GM21528 (cell line): Measurements from ENCODE around the gene ZBTB46.

Experiments used
- ATAC-seq: cut with Tn5 transposase; IDR thresholded peaks from one replicate; pipeline ENCODE4 v1.9.1; 2021; ENCODE audit warnings: mild to moderate bottlenecking, moderate library complexity; ENCODE audit not compliant: unreplicated experiment, low FRiP score

ZBTB46 gene

DNA sequence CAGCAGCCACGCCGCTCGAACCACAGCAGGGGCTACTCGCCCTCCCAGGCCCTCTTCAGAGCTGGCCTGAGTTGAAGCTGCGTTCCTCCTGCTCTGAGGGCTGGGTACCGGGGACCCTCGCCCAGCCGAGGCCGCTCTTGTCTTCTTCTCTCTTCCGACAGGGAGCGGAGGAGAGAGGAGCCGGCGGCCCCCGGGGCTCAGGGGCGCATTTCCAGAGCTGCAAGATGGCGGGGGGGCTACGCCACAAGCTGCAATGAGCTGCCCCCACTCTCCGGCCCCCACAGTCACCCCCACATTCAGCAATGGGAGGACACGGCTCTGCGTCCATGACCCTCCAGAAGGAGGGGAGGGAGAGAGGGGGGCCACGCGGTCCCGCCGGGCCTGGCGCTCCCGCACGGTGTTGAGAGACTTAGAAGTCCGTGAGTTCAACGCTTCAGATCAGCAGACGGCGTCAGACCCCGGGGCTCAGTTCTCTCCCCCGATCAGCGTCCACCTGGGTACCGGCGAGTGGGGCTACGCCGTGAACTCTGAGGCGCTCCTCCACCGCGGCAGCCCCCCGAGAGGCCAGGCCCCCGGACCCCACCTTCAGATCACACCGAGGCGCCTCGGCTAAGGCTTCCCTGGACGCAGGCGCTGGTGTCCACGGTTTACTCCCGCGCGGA is 59.9 kb downstream of the ZBTB46 start:
- ATAC-seq: no peak

DNA sequence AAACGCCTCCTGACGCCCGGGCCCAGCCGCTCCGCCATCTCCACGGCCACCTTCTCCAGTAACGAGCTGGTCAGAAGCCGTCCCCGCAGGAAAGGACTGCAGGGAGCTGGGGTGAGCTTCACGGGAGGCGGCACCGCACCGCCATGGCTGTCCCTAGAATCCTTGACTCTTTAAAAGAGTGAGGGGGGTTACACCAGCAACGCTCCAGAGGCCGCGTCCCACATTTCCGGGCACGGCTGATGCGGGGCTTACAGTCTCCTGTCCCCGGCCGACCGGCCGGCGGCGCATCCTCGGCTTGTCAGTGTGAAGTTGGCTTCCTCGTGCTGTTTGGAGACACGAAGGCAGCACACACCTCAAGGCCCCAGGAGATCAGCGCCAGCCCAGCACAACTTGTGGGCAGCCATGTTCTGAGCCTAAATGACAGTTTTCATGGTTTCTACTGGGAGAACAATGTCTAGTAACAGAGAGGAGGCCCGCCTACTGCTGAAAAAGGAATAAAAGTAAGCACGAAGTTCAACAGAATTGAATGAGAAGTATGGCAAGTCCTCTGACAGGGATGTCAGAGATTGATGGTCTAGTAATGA is 61.1 kb downstream of the ZBTB46 start:
- no peak for ATAC-seq

DNA sequence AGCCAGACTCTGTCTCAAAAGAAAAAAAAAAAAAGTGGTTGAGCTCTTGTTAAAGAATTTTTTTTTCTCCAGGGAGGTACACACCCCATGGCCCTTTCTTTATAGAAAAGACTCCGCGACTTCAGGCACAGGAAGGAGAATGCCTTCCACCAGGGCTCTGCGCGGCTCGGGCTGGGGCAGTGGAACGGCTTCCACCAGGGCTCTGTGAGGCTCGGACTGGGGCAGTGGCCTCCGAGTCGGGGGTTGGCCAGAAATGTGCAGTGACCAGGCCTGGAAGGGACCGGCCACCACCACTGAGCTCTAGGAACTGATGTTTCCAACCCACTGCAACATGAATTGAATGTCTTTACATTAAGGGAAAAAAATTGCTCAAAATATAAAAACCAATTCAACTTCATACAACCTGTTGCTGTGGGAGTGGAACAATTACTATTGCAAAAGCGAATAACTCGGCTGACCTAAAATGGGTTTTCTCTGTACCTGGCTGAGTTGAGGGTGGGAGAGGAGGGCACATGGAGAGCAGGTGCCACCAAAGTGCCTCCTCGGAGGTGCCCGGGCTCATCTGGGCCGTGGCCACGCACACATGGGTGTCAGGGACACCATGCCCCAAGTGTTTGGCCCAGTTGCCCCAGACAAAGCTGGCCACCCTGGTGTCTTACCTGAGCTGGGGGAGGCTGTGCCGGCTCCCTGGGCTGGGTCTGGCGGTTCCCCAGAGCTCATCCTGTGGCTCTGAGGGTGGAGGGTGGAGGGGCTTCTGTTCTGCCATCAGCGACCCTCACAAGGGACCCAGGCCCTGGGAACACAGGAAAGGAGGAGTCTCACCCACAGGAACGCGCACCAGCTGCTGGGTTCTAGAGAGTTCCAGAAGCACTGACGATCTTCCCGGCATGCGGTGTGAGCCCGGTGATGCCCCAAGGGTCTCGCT is 62.2 kb downstream of the ZBTB46 start:
- no peak for ATAC-seq

DNA sequence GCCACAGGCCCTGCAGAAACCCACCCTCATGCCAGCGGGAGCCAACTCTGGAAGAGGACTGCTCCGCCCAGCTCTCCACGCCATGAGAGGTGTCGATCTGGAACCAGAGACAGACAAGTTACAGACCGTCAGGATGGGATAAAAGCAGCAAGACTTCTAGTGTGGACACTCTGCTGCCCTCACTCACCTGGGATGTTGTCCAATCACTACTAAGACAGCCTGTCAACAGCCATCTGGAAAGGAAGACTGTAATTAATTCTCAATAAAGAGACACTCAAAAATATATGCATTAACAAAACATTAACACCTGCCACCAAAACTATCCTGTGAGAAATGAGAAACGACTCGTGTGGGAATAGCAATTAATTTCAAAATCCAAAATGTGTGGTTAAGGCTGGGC is 63.2 kb downstream of the ZBTB46 start:
- no peak for ATAC-seq

DNA sequence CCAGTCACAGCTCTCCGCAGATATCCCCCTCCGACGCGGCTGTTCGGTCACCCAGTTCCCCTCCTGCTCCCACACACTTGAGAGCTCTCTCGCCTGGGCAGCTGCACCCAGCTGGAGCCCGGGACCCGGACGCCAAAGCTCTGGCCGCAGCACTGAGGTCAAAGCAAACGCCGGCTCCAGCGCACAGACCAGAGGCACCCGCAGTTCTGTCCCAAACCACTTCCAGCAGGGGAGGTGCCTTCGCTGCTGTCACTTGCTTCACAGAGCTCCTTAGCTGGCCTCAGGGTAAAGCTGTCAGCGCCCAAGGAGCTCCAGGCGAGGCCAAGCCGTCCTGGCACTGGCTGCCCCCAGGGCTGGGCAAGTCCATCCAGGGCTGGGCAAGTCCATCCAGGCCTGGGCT is 63.6 kb downstream of the ZBTB46 start:
- ATAC-seq: no peak

DNA sequence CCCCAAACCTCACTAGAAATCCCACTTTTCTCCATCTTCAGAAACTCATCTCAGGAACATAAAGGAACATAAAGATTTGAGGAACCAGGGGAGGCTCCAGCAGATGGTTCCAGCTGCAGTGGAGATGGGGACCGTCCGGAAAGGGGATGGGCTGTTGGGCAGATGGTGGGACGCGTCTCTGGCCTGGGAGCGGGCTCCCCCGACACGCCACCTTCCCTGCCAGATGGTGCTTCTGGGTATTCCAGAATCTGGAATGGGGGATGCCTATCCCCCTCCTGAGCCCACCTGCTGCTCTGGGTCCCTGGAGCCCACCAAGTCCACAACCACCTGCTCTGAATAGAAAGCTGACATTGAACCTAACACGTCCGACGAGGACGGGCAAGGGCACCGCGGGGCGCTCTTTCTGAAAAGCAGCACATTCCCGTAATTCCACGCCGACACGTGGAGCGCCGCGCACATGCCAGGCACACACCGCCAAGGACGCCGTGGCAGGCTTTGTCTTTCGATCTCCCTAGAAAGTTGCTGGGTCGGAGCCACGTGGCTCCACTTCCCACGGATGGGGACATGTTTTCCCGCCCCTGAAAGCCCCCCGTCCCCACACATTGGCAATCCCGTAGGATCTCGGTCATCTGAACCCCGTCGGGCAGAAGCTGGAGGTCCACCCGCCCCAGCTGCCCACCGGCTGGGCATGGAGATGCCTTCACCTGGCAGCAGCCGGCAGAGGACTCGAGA is 64.2 kb downstream of the ZBTB46 start:
- no peak for ATAC-seq

DNA sequence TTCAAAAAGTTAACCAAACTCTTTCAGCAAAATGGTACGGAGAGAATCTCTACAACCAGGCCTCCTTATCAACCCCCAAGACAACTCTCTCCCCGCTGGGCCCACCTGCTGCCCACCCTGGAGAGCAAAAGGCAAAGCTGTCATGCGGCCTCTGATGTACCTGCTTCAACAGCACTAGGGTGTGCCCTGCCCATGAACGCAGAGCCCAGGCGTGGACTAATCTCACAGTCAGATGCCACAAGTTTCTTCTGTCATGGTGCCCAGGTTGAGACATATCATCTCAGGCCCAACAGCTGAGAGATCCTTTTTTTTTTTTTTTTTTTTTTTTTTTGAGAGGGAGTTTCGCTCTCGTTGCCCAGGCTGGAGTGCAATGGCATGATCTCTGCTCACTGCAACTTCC is 65.2 kb downstream of the ZBTB46 start:
- ATAC-seq: no peak

DNA sequence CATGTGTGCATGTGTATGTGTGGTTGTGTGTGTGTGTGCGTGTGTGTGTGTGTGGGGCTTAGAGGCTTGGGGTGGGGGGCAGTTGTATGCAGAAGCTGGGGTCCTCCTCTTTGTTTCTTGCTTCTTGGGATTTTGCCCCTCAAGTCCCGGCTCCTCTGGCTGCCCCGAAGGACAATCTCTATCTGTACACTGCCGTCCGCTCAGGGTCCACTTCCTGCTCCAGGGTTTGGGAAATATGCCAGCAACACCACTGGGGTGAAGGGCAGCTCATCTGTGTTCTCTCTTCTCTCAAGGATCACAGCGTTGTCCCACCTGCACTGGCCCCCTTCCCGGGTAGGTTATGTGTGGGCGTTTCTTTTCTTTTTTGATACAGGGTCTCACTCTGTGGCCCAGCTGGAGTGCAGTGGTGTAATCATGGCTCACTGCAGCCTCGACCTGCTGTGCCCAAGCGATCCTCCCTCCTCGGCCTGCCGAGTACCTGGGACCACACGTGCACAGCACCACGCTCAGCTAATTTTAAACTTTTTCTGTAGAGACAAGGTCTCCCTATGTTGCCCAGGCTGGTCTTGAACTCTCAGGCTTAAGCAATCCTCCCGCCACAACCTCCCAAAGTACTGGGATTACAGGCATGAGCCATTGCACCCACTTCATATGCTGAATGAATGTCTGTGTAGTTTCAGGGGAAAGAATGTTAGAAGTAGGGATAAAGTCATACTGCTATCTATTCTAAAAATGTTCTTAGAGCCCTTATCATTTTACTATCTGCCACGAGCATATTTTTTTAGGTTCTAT is 65.8 kb downstream of the ZBTB46 start:
- no peak for ATAC-seq

DNA sequence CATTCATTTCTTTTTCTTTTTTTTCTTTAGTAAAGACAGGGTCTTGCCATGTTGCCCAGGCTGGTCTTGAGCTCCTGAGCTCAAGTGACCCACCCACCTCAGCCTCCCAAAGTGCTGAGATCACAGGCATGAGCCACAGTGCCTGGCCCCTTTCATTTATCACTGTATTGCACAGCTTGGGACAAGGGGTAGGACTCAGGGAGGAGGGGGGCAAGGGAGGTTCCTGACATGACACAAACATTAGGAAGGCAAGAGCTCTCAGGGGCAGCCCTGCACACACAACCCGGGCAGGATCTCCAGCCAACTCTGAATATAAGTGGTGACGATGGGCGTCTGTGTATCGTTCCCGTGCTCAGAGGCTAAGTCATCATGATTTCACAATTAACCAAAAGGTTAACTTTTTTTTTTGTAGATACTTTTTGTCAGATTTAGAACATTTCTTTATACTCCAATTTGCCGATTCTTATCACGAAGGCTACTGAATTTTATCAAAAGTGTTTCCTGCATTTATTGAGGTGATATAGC is 71.6 kb downstream of the ZBTB46 start:
- no peak for ATAC-seq

DNA sequence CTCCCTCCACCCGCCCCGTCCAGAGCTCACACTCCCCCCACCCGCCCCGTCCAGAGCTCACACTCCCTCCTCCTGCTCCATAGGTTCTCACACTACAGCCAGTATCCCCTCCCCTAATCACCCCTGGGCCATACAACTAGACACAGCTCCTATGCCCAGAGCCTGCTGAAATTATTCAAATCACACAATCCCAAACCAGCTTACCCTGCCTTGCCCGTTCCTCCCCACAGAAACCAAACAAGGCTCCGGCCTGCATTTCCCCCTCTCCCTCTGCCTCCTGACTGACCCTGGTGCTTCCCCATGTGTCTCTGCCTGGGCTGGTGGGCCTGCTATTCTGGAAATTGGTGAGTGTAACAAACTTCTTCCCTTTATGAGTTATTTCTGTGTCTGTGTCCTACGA is 72.9 kb downstream of the ZBTB46 start:
- no peak for ATAC-seq

DNA sequence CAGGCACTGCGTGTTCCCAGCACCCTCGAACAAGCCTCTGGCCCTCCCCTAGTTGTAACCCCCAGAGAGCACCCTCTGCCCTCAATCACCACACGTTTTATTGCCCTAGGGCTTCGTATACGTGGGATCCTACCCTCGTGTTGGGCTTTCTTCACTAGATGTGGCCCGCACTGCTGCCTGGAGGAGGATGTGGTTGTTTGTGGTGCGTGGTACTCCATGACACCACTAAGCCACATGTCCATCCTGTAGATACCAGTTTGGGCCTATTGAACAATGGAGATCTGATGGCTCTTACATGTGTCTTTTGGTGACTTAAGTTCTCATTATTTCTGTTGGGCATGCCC is 74.4 kb downstream of the ZBTB46 start:
- no peak for ATAC-seq

DNA sequence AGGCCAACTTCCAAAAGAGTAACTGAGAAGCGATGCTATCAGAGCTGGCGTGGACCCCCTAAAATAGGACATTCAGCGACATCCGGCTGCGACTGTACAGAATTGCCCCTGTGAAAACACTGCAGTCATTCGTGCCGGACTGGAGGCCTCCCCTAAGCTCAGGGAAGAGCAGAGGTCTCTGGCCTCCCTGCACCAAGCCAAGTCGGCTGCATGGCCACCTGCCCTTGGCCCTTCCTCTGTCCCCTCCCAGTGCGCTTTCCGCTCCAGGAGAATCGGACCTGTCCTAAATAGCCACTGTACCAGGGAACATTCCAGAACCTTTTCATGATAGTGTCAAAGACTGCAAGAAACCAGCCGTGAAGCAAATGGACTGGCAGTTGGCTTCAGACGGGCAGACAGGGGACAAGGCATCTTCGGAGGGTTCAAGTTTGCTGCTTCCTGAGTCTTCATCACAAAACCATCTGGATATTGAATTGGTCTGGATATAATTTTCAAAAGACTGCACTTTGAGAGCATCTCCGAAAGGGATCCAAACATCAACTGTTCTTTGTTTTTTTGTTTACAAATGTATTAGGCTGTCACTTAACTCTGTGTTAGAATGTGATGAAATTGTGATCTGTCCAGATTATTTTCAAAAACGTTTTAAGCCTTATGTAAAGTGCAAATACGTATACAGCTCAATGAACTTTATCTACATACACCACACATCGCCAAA is 75.0 kb downstream of the ZBTB46 start:
- ATAC-seq: no peak

DNA sequence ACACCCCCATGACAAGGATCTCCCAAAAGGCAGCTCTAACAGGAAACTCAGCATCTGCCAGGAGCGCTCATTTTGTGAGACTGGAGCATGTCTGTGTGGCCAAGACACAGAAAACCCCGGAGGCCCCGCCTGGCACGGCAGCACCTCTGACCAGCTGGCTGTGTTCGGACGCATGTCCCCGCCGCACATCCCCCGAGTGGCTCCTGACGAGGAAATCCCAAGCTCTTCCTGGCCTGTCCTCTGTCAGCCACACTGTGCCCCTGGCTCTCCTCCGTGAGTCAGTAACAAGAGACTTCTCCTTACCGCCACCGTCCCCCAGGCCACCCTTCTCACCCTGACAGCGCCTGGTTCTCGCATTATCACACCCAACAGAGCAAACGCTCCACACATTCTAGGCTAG is 77.1 kb downstream of the ZBTB46 start:
- ATAC-seq: no peak

DNA sequence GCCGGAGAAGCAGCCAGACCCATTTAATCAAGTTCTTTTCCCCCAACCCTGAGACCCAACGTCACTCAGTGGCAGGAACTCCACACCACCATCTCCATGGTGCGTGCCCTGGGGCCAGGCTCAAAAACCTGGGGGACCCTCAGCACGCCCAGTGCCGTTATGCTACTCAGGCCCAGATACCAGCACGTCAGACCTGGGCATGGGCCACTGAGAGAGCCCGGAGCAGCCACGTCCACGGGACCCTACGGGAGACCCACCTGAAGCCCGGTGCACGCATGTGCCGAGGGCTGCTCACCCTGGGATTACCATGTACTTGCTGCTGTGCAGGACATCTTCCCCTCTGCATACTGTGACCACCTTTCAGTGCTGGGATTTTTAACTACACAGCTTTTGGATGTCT is 77.7 kb downstream of the ZBTB46 start:
- no peak for ATAC-seq

DNA sequence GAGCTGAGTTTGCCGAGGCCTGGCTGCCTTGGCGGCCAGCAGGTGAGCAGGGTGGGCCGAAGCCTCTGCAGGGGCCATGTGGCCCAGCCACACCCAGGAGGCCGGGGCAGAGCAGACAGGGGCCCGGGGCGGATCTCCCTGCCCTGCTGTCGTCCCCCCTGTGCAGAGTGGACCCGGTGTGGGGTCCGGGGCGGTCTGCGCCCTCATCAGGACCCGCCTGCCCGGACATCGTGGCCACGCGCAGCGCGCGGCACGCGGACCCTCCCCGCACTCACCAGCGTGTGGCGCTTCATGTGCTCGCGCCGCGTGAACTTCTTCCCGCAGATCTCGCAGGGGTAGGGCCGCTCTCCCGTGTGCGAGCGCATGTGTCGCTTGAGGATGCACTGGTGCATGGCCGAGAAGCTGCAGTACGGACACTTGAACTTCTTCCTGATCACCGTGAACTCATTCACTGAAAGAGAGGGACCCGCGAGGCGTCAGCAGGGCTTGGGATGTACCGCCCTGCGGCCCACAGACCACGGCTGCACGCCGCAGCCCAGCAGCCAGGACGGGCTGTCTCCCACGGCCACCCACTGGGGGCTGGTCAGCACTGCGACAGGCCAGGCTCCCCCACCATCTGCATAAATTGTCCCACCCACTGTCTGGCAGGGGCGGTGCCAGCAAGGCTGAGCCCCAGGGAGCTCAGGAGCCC is 78.5 kb downstream of the ZBTB46 start:
- no peak for ATAC-seq

DNA sequence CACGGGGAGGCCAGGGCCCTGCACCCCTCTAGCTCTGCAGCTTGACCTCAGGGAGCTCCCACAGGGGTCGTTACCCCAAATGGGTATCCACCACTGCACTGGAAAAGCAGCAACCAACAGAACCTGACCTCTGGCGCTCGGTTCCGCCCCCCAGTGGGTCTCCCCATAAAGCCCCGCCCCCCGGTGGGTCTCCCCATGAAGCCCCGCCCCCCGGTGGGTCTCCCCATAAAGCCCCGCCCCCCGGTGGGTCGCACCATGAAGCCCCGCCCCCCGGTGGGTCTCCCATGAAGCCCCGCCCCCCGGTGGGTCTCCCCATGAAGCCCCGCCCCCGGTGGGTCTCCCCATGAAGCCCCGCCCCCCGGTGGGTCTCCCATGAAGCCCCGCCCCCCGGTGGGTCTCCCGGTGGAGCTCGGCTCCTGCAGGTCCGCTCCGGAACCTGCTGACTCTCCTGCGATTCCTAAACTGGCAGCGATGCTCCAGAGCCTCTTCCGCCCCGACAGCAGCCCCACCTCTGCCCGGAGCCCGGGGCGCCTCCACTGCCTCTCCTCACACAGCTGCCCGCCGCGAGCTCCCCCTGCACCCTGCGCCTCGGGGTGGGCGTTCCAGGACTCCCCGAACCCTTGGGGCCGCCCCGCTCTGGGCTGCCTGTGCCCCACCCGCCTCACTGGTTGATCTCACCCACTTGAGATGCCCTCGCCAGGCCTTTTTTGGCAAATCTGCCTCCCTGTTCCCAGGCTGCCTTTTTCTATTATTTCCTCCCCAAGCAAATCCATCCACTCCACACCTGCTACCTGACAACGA is 79.4 kb downstream of the ZBTB46 start:
- no peak for ATAC-seq

DNA sequence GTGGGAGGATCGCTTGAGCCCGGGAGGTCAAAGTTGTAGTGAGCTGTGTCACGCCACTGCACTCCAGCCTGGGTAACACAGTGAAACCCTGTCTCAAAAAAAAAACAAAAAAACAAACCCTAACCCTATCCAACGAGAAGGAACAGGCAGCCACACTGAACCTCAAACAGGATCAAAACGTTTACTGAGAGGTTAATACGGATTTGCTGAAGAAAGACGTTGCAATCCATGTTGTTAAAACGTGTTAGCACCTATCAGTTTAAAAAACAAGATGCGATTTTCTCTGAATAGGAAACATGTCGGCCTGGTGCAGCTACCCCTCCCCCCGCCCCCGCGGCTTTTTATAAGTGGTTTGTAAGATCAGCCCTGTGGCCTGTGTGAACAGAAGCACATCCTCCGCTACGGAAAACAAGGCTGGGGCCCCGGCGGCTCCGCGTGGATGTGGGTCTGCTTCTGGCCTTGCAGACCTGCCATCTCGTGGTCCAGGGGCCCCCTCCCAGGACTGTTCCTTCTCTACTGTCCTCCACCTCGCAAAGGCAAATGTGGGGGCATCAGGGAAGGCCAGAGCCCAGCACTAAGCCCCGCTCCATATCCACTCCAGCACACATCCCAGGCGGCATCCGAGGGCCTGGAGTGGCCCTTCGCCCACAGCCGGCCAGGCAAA is 80.1 kb downstream of the ZBTB46 start:
- ATAC-seq: no peak
